BLaER1 treated with 17β-estradiol and CSF1 and Interleukin-3, amounts not matched to agents 10 nM and 100 nM (cell line): ENCODE results near the gene SCGB3A1.
A peak's percentile ranks its signal among the peaks of the same experiment; 100 is the strongest.

Source experiments
- H3K27ac ChIP-seq, 11 experiments: shearing (Covaris generic); formaldehyde crosslinking; 2 replicates each; pipeline ENCODE4 v1.8.1; 2022
- H3K27me3 ChIP-seq, 11 experiments: shearing (Covaris generic); formaldehyde crosslinking; 2 replicates each; pipeline ENCODE4 v1.8.1; 2022
- H3K36me3 ChIP-seq, 11 experiments: shearing (Covaris generic); formaldehyde crosslinking; 2 replicates each; pipeline ENCODE4 v1.8.1; 2022
- H3K4me1 ChIP-seq, 10 experiments: shearing (Covaris generic); formaldehyde crosslinking; 2 replicates each; pipeline ENCODE4 v1.8.1; 2022
- H3K4me2 ChIP-seq, 11 experiments: shearing (Covaris generic); formaldehyde crosslinking; 2 replicates each; pipeline ENCODE4 v1.8.1; 2022
- H3K4me3 ChIP-seq, 10 experiments: shearing (Covaris generic); formaldehyde crosslinking; 2 replicates each; pipeline ENCODE4 v1.8.1; 2022
- H3K9ac ChIP-seq, 11 experiments: shearing (Covaris generic); formaldehyde crosslinking; 2 replicates each; pipeline ENCODE4 v1.8.1; 2022
- H3K9me3 ChIP-seq, 11 experiments: shearing (Covaris generic); formaldehyde crosslinking; replicated peaks in 1 of 11; 2 replicates each; pipeline ENCODE4 v1.8.1; 2022
- H4K20me1 ChIP-seq, 11 experiments: shearing (Covaris generic); formaldehyde crosslinking; 2 replicates each; pipeline ENCODE4 v1.8.1; 2022
- Cebpa-rat ChIP-seq, 11 experiments: shearing (Covaris generic); IDR thresholded peaks; 2 replicates each; pipeline ENCODE4 v1.8.1; 2022

SCGB3A1 gene, protein sequence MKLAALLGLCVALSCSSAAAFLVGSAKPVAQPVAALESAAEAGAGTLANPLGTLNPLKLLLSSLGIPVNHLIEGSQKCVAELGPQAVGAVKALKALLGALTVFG

DNA sequence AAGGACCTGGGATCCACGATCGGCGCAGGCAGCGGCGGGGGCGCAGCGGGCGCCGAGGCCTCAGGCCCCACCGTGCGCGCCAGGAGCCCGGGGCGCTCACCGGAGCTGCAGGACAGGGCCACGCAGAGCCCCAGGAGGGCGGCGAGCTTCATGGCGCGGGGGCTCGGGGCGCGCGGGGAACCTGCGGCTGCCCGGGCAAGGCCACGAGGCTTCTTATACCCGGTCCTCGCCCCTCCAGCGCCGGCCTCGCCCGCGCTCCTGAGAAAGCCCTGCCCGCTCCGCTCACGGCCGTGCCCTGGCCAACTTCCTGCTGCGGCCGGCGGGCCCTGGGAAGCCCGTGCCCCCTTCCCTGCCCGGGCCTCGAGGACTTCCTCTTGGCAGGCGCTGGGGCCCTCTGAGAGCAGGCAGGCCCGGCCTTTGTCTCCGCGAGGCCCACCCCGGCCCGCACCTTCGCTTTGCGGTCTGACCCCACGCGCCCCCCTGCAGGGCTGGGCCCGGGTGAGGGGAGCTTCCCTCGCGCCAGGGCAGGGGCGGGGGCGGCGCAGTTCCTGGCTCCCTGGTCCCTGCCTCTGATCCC is at the start of gene SCGB3A1:
Gene SCGB3A1, minus strand, starts transcription at position 189 of the 577 bp plus-strand sequence. Its CDS starts 37 bp downstream, at position 152.
- peaks cover 0 to 21% (median 0%) of the 10 kb centered on the region in 11 experiments; a peak in 7 of 22 replicates for H4K20me1 ChIP-seq
- no peak within 1 kb of the TSS; a peak in 1 of 20 replicates for H3K4me3 ChIP-seq
- peaks cover 41 to 58% (median 50%) of the 10 kb centered on the region in 11 experiments for H3K27me3 ChIP-seq
- peak within 1 kb of the TSS in 7 of 11 experiments; percentile 15 to 61 (median 30); a peak in 9 of 22 replicates for H3K4me2 ChIP-seq
- no peaks in the 10 kb centered on the region for H3K9me3 ChIP-seq
- TF ChIP-seq Cebpa-rat (IDR thresholded peaks at IDR 0.05): no peak
- H3K27ac ChIP-seq: no peak within 1 kb of the TSS
- peaks cover 4 to 25% (median 10%) of the 10 kb centered on the region in 10 experiments; a peak in 19 of 20 replicates for H3K4me1 ChIP-seq
- no peak within 1 kb of the TSS for H3K9ac ChIP-seq
- H3K36me3 ChIP-seq: no peaks in the 10 kb centered on the region

- no peak for TF ChIP-seq Cebpa-rat (IDR thresholded peaks at IDR 0.05)
- no peaks in the 10 kb centered on the region for H3K9me3 ChIP-seq
- peaks cover 7 to 44% (median 36%) of the 10 kb centered on the region in 10 experiments; a peak in 19 of 20 replicates for H3K4me1 ChIP-seq
- H3K27ac ChIP-seq: peak overlapping the region in 4 of 11 experiments; percentile 48 to 56 (median 50); a peak in 3 of 22 replicates
- H3K36me3 ChIP-seq: no peaks in the 10 kb centered on the region
- no peak overlapping the region for H3K9ac ChIP-seq
- H4K20me1 ChIP-seq: no peaks in the 10 kb centered on the region; a peak in 1 of 22 replicates
- peak overlapping the region in 5 of 11 experiments; percentile 50 to 75 (median 68); a peak in 7 of 22 replicates for H3K4me2 ChIP-seq
- no peak overlapping the region for H3K4me3 ChIP-seq
- peaks cover 3 to 15% (median 11%) of the 10 kb centered on the region in 11 experiments; a peak in 20 of 22 replicates for H3K27me3 ChIP-seq
These were observed 49.2 kb upstream of the SCGB3A1 start for GRCh38 chr5:180640611-180640860.

DNA sequence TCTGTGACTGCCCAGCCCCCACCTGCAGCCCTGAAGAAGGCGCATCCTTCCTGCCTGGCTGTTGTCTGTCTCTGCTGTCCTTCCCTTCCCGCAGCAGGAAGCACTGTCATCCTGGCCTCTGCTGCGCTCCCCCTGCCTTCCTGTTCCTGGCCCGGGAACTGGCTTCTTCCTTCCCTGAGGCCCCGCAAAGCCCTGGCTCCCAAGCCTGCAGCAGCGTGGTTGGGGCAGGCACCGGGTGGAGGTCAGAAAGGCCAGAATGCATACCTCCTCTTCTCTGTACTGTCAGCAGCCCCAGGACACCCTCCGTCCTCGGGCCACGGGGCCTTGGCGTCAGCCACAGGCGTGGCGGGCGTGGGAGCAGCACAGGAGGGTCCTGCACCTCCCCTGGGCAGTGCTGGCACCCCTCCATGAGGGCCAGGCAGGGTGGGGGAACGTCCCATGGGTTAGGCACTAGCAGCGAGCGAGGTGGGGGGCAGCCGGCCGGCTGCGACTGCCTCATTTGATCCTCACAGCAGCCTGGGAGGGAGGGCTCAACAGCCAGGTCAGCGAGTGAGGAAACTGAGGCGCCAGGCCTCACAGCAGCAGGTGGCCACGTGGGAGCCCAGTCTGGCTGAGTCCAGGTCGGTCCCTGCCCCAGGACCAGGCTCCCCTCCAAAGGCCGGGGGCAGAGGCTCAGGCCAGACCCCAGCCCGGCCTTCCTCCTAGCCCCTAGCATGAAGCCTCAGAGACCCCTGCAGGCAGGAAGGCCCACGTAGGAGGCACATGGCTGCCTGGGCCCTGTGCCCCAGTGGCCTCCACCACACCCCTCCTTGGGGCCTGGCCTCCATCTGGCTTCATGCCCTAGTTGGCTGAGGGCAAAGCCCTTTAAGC is 48.7 kb upstream of the SCGB3A1 start:
- Histone ChIP-seq H3K9me3 (no peaks in the 10 kb centered on the region), H3K27me3 (peaks cover 0 to 9% (median 6%) of the 10 kb centered on the region in 11 experiments; a peak in 16 of 22 replicates), H4K20me1 (no peaks in the 10 kb centered on the region; a peak in 1 of 22 replicates), H3K4me1 (peaks cover 7 to 38% (median 32%) of the 10 kb centered on the region in 10 experiments; a peak in 19 of 20 replicates), H3K36me3 (no peaks in the 10 kb centered on the region), H3K9ac (peak overlapping the region in 1 of 11 experiments; percentile 2; a peak in 1 of 22 replicates), H3K4me2 (peak overlapping the region; percentile 33 to 75 (median 66); a peak in 21 of 22 replicates), H3K4me3 (no peak overlapping the region), H3K27ac (peak overlapping the region in 7 of 11 experiments; percentile 5 to 56 (median 48); a peak in 12 of 22 replicates)
- TF ChIP-seq Cebpa-rat (IDR thresholded peaks at IDR 0.05): no peak

DNA sequence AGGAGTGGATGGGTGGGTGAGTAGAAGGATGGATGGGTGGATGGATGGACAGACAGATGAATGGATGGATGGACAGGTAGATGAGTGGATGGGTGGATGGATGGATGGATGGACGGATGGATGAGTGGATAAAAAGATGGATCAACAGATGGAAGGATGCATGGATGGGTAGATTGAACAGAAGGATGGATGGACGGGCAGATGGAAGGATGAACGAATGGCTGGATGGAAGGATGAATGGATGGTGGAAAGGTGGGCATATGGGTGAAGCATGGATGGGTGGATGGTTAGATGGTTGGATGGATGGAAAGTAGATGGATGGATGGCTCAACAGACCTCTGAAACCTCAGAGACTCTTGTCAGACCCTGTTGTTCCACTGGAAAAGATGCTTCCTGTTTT is 48.0 kb upstream of the SCGB3A1 start:
- Histone ChIP-seq H4K20me1 (no peaks in the 10 kb centered on the region; a peak in 1 of 22 replicates), H3K27me3 (peaks cover 0 to 2% (median 0%) of the 10 kb centered on the region in 11 experiments; a peak in 7 of 22 replicates), H3K4me3 (no peak overlapping the region), H3K36me3 (no peaks in the 10 kb centered on the region), H3K9me3 (no peaks in the 10 kb centered on the region), H3K9ac (no peak overlapping the region), H3K4me2 (peak overlapping the region; percentile 33 to 75 (median 66); a peak in 20 of 22 replicates), H3K27ac (peak overlapping the region in 3 of 11 experiments; percentile 49 to 56 (median 52); a peak in 1 of 22 replicates), H3K4me1 (peaks cover 7 to 38% (median 32%) of the 10 kb centered on the region in 10 experiments; a peak in 19 of 20 replicates)
- no peak for TF ChIP-seq Cebpa-rat (IDR thresholded peaks at IDR 0.05)

- no peak overlapping the region; a peak in 1 of 22 replicates for H3K27ac ChIP-seq
- peak overlapping the region in 8 of 11 experiments; percentile 25 to 62 (median 46); a peak in 15 of 22 replicates for H3K4me2 ChIP-seq
- H3K9ac ChIP-seq: no peak overlapping the region; a peak in 1 of 22 replicates
- H3K4me1 ChIP-seq: peaks cover 7 to 50% (median 44%) of the 10 kb centered on the region in 10 experiments; a peak in 19 of 20 replicates
- H3K9me3 ChIP-seq: no peaks in the 10 kb centered on the region
- no peaks in the 10 kb centered on the region for H4K20me1 ChIP-seq
- no peak overlapping the region; a peak in 1 of 20 replicates for H3K4me3 ChIP-seq
- no peaks in the 10 kb centered on the region for H3K27me3 ChIP-seq
- H3K36me3 ChIP-seq: no peaks in the 10 kb centered on the region
- no peak for TF ChIP-seq Cebpa-rat (IDR thresholded peaks at IDR 0.05)
These were observed 46.8 kb upstream of the SCGB3A1 start for GRCh38 chr5:180637962-180638680.

DNA sequence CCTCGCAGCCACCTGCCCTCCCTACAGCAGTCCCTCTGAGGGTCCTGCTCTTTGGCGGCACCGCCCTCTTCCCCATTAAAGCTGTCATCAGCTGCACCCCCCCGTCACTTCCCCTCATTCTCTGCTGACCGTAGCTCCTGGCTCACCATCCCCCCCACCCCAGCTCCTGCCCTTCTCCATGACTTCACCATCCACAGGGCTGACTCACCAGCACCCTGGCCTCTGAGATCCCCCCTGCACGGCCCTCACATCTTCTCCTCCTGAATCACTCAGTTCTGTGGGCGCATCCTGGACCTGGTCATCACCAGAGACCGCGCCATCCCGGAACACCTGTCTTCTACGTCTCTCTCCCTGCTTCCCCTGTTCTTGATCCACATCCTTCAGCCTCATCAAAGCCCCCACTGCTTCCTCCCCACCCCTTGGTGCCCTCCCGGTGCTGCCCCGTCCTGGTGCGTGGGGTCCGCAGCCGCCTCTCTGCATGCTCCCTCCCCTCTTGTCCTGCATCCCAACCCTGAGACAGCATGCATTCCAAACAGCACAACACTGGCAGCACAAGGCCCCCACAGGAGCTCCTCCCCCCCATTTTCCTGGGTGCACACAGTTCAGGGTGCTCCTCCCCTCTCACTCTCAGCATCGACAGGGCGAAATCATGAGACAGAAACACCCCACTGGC is 45.2 kb upstream of the SCGB3A1 start:
- Histone ChIP-seq H3K27ac (no peak overlapping the region), H3K9me3 (no peaks in the 10 kb centered on the region), H3K4me2 (peak overlapping the region in 7 of 11 experiments; percentile 6 to 53 (median 45); a peak in 8 of 22 replicates), H3K36me3 (no peaks in the 10 kb centered on the region), H3K27me3 (no peaks in the 10 kb centered on the region), H4K20me1 (no peaks in the 10 kb centered on the region), H3K9ac (no peak overlapping the region), H3K4me3 (no peak overlapping the region), H3K4me1 (peaks cover 18 to 66% (median 60%) of the 10 kb centered on the region in 10 experiments; a peak in 19 of 20 replicates)
- TF ChIP-seq Cebpa-rat (IDR thresholded peaks at IDR 0.05): no peak

DNA sequence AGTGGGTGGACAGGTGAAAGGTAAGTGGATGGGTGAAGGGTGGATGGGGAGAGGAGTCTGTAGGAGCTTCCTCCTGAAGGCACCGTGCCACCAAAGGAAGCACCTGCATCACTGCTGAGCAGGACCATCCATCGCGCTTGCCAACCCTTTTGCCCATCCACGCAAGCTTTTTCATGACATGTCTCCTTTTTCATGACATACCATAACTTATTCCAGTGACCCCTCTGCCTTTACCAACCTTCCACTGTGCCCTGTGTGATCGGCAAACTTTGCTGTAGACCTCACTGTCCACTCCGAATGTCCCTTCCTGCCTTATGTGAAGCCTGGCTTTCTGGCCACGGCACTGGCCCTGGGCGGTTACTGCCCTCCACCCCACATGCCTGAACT is 44.7 kb upstream of the SCGB3A1 start:
- Histone ChIP-seq H3K36me3 (no peaks in the 10 kb centered on the region), H3K9ac (no peak overlapping the region), H3K4me1 (peaks cover 18 to 68% (median 61%) of the 10 kb centered on the region in 10 experiments; a peak in 19 of 20 replicates), H3K27me3 (no peaks in the 10 kb centered on the region), H3K27ac (no peak overlapping the region), H4K20me1 (no peaks in the 10 kb centered on the region), H3K4me2 (peak overlapping the region in 7 of 11 experiments; percentile 6 to 53 (median 45); a peak in 8 of 22 replicates), H3K4me3 (no peak overlapping the region), H3K9me3 (no peaks in the 10 kb centered on the region)
- TF ChIP-seq Cebpa-rat (IDR thresholded peaks at IDR 0.05): no peak
